ENCODE data around the gene CELF4.

GRCh38 chr18:37425222-37425621 is 140.4 kb downstream of the CELF4 start:
- TF ChIP-seq SMC3 (IDR thresholded peaks at IDR 0.05; ENCODE audit: borderline replicate concordance, low read length): no peak
- TF ChIP-seq RAD51 (IDR thresholded peaks at IDR 0.05): no peak
- TF ChIP-seq LARP7 (IDR thresholded peaks at IDR 0.05): no peak
- TF ChIP-seq NR2C2 (IDR thresholded peaks at IDR 0.05; ENCODE audit: borderline replicate concordance, control insufficient read depth, insufficient read length, low read depth): no peak
- no peak for TF ChIP-seq MAX (IDR thresholded peaks at IDR 0.05; ENCODE audit: low read depth, low read length)
- TF ChIP-seq ZNF274 (IDR thresholded peaks at IDR 0.05; ENCODE audit: insufficient read depth, insufficient read length): no peak
- TF ChIP-seq EP300 (IDR thresholded peaks at IDR 0.05; ENCODE audit: borderline replicate concordance in 1 of 2, control insufficient read depth in 1 of 2, low read depth in 2 of 2, low read length in 2 of 2): no peak
- no peak for TF ChIP-seq CTCF (IDR thresholded peaks at IDR 0.05 in 2 of 3, conservative IDR thresholded peaks at IDR 0.05 in 1 of 3; ENCODE audit: control insufficient read depth in 2 of 3, extremely low read depth in 1 of 3, insufficient read depth in 1 of 3, low read depth in 3 of 3, low read length in 3 of 3)

Data from GM12878 (cell line).